GM20431 (cell line): ENCODE data around the gene CLASP1.

Experiments
- in situ Hi-C: fragments of 300-500 bp; cut with MseI, MboI; formaldehyde crosslinking; loops from one replicate; pipeline ENCODE4 v1.15.0; 2020; ENCODE audit warnings: low sequenced_read_pairs; ENCODE audit not compliant: unreplicated experiment

The CLASP1 gene

DNA sequence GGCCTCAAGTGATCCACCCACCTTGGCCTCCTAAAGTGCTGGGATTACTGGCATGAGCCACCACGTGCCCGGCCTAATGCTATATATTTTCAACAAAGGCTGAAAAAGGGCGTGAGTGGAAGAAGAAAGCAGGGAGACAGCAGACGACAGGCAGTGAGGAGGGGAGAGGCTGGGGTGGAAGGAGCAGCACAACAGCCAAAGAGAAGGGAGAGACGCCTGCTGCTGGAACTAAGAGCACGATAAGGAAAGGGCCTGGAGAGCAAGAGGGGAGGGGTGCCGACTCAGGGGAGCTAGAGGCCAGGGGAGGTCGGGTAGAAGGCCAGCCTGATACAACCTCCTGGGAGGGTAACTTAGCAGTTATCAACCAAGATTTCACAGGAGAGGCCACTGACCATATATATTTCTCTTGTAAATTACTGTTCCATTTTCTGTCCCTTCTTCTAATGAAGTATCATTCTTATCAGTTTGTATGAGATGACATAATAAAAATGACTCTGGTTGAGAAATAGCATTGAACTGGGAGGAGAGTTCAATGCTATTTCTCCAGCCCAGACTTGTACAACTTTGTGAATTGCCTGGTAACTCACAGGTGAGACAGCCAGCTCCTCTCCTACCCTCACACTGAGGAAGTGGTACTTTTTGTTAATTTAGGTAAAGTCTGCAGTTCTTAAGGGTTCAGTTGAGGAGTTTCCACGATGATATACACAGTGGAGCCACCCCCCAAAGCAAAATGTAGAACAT lies 124.4 kb downstream of the CLASP1 start:
- in situ Hi-C loops = loop anchor here (10.0 to 25.0 kb wide), 2 partner anchors 112 to 200 kb away; partner anchors contain the start of gene CLASP1

DNA sequence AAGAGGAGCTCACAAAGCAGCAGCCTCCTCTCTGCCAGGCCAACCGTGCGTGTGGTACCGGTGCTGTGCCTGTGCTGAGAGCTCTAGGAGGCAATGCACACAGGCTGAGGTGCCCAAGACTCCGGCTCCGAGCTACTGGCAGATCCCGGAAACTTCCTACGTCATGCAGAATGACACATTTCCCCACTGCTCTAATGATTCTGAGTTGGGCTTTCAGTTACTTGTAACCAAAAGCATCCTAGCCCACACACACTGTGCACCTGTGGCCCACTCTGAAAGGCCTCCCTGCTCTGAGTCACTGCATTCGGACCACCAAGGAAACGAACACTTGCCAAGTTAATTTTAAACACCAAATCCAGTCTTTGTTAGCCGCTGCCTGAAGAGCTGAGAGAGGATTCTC lies 127.9 kb downstream of the CLASP1 start:
- in situ Hi-C loops = loop anchor here (10.0 kb wide), 1 partner anchor 203 kb away; no protein-coding TSS in a partner anchor

DNA sequence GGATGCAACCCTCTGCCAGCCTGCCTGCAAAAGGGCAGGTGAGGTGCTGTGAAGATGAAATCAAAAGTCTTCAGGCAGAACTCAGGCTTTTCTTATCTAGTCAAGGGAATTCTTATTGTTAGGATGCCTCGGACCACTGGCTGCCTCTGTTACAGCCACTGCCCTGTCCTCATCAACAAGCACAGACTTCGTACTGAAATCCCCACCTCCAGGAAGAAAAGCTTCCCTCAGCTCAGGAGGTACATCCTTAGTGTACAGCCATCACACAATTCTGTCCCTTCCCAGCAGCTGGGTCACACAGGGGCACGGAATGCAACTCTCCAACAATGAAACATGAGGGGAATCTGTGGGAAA lies 128.6 kb downstream of the CLASP1 start:
- in situ Hi-C loops = loop anchor here (10.0 kb wide), 1 partner anchor 204 kb away; no protein-coding TSS in a partner anchor

DNA sequence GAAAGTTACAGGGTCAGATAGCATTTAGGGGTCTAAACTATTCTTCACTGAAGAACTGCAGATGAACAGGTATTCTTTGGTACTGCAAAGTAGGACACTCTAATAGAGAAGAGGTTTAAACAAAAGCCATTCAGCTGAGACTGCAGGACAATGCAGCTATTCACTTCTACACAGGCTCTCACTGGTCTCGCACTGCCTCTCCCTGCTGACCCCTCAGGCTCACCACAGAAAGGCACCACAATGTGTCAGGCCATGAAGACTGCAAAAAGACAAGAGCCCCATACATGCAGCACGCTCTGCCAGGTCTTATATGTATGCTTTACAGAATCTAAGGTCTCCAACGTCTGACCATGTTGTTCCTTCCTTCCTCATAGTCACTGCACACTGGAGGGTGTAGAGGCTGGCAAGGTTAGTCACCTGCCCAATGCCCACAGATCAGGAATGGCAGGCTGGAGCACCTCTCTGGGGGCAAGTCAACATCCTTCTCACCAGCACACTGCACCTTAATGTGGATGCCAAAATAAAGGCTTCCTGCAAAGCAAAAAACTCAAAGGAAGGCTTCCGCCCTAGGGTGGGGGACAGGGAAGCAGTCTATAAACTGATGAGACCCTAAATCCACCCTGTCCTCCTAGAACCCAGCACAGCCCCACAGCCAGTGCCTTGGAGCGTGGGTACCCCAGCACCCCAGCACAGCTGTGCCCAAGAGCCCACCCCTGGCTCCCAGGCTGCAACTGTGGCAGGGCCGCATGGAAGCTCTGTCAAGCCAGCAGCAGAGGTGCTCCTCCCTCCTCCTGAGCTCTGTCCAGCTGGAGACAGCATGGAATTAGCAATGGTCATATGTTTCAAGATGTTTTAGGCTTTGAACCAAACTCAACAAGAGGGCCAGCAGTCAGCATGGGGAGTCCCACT lies 129.3 kb downstream of the CLASP1 start:
- in situ Hi-C loops = loop anchor here (10.0 kb wide), 1 partner anchor 205 kb away; no protein-coding TSS in a partner anchor

DNA sequence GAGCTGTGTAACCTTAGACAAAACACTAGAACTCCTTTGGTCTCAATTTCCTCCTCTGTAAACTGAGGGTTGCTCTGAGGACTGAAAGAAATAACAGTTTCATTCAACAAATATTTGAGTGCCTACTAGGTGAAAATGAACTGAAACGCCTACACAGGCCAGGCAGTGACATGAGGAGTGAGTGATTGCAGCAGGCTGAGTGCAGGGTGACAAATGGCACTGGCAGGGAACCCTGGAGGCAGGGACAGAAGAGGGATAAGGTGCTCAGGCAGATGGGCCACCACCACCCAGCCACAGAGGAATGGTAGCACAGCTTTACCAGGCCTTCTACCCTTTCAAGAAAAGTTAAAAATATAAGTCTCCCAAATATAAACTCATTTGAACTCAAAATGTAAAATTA lies 130.1 kb downstream of the CLASP1 start:
- in situ Hi-C loops = no loop called here

DNA sequence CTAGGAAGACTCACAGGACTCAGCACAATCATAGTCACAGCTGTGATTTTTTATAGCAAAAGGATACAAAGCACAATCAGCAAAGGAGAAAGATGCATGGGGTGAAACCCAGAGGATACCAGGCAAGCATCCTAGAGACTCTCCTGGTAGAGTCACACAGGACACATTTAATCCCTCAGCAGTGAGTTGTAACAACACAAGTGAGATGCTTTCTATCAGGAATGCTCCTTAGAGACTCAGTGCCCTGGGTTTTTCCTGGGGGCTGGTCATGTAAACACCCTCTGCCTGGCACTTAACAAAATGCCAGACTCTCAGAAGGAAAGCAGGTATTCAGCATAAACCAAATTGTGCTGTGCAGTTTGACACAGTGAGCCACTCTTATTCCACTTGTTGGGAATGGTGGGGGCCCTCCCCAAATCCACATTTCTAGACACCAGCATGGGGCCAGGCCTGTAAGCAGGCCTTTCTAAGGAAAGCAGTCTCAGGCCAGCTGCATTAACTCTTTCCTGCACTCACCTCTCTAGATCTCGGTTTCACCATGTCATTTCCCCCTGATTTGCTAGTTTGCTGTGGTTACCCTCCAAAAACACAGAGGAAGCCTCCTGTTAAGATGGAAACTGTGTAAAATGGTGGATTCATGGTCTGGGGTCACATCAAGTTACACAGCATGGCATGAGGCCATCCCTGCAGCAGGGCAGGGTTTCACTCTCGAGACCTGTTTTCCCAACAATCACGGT lies 135.5 kb downstream of the CLASP1 start:
- in situ Hi-C loops = no loop called here

DNA sequence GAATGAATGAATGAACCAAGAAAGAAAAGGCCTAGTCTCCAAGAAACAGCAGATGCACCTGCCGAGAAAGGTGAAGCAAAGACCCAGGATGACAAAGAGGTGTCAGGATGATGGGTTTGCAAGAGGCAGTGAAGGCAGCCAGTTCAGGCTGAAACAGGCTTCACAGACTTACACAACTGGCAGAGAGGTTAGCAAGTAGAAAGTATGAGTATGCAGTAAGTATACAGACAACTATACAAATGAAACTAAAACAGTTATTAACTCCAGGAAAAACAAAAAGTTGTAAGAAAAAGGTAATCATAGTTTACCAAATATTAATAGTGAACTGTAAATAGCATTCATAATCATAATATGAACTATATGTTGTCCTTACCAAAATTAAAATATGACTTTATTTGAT lies 138.4 kb downstream of the CLASP1 start:
- in situ Hi-C loops = no loop called here

DNA sequence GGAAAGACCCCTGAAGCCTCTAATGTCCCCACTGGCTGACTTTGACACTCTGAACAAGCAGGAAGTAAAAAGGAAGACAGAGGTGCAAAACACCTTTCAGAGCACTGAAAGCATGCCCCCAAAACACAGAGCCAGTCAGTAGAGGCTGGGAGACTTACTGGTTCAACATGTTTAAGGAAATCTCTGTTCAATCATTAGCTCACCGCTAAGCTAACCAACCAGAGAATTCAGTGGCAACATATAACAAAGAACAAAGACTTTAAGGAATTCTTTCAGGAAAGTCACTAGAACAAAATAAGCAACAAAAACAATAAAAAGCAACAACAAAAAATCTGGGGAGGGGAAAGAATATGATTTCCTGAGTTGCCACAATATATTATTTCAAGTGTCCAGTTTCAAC lies 142.6 kb downstream of the CLASP1 start:
- in situ Hi-C loops = no loop called here

DNA sequence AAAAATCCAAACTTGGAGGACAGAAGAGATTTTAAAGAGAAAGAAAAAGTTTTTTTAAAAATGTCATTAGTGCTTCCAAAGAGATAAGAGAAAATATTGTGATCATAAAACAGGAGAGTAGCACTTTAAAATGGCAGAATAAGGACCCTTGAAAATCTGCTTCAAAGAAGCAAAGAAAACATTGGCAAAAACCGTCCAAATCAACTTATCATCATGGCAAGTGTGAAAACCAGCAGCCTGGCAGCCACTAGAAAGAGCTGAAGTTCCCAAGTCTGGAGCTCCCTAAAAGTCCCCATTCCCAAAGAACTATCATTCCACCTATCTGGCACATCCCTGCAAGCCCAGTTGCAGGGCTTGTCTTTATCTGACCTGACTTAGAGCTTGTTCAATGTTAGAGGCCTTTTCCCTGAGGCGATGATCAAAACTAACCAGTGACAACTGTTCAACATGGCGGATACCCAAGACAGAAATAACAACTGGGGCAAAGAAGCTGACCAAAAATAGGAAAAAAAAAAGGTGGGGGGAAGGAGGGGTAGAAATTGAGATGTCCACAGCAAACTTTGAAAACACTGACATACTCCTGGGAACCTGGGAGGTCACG lies 143.2 kb downstream of the CLASP1 start:
- in situ Hi-C loops = no loop called here

DNA sequence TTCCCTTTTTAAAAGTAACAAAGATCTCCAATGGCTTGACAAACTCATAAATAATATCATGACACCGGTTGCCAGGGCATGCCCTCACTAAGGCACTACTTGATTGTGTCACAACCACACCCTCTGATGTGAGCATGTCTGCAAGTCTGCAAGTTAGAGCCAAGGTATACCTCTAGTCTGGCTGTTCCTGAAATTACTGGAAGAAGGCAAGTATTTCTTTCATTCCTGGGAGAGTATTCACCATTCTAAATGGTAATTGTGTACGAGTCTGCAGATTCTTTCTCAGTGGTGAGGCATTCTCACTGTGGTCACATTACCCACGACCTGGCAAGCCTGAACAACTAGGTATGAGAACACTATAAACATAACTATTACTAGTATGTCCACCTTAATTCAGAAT lies 144.3 kb downstream of the CLASP1 start:
- in situ Hi-C loops = no loop called here

DNA sequence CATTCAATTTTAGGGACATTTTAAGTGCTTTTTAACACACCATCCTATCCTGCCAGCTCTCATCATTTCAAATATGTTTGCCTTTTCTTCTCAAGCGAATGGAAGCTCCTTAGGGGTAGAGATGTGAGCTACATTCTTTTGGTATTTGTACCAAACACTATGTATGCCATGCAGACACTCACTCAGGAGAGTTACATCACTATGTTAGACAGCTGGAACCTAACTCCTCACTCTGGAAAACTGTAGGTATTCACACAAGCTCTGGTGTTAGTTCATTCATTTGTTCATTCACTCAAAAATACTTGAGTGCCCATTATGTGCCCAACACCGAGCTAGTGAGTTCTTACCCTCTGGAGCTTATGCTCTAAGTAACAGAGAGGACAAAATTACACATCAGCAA lies 144.9 kb downstream of the CLASP1 start:
- in situ Hi-C loops = no loop called here

DNA sequence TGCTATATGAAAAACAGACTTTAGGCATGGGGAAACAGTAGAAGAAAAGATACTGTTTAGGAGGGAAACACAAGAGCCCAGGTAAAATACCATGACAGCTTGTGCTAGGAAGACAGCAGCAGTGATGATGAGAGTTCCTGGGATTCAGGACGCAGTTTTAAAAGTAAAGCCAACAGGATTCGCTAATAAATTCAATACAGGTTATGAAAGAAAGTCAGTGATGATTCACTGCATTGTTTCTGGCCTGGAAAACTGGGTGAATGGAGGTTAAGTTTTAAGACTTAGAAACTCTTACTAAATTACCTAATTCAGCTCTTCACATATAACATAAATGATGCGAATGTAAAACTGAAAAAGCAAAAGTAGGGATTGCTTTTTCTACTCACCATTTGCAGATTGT lies 146.5 kb downstream of the CLASP1 start:
- in situ Hi-C loops = no loop called here

DNA sequence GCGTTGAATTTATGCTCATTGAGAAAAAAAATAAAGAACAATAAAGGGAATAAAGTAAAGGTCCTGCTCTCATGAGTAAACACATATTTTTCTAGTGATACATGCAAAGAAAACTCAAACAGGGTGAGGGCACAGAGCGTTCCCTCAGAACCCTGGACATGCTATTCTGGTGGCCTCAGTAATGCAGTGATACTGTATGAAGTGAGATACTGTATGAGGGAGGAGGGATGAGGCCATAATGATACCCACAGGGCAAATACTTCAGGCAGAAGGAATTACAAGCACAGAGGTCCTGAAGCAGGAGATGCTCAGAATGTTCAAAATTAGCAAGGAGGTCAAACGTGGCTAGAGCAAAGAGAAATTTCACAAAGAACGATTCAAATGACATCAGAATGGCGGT lies 147.0 kb downstream of the CLASP1 start:
- in situ Hi-C loops = no loop called here

DNA sequence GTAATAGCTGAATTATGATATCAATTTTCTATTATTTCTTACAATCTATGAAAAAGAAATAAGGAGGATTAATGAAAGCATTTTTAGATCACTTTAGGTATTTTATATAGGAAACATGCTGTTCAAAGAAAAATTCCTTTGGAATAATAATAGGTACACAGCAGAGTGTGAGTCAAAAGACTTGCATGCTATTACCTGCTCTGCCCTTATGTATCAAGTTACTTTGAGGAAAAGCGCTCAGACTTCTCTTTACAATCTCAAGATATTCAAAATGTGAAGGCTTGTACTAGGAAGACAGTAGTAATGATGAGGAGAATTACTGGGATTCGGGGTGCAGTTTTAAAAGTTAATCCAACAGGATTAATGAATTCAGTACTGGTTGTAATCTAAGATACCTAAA lies 147.7 kb downstream of the CLASP1 start:
- in situ Hi-C loops = no loop called here

DNA sequence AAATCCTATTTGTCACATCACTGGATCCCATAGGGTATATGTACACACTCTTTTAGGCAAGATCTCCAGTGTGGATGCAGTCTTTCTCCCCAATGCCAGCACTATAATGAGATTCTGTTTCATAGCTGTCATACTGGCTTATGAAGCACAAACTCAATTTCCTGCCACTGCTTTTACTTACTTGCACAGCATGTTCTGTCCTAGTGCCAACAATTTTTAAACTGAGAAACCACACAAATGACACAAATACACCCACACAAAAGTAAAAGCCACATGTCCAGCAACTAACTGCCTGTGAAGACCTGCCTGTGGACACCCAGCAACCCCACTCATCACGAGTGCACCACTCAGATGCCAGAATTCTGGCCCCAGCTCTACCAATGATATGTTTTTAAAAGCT lies 148.2 kb downstream of the CLASP1 start:
- in situ Hi-C loops = no loop called here

DNA sequence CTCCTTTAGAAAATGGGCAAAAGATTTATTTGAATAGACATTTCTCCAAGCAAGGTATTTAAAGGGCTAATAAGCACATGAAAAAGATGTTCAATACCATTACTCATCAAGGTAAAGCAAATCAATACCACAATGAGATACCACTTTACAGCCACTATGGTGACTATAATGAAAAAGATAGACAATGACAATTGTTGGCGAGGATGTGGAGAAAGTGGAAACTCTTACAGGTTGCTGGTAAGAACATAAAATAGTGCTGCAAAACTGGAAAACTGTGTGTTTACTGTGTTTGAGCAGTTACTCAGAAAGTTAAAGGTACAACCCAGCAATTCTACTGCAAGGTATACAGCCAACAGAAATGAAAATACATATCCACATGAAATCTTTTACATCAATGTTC lies 150.5 kb downstream of the CLASP1 start:
- in situ Hi-C loops = no loop called here

DNA sequence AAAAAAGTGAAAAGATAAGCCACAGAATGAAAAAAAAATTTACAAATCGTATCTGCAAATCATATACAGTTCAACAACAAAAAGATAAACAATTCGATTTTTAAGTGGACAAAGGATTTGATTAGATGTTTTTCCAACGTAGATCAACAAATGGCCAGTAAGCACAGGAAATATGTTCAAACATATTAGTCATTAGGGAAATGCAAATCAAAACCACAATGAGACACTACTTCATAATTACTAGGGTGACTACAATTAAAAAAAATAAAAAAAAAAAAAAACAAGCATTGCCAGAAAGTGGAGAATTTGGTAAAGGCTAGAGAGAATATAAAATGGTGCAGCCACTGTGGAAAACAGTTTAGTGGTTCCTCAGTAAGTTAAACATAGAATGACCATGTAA lies 156.9 kb downstream of the CLASP1 start:
- in situ Hi-C loops = no loop called here

DNA sequence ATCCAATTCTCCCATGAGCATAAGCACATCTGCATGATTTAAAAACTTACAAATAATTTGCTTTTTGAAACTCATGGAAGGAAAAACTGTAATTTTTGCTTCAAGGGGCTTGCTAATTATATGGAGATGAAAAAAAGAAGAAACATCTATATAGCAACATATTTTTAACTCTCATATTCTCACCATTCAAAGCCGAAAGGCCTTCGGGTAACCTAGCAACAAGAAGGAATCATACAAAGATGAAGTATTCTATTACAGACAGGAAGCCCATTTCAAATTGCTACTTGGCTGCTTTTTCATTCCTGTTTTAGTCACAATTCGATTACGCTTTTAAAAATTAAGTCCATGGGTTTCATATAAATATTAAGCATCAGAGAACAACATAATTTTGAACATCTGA lies 157.7 kb downstream of the CLASP1 start:
- in situ Hi-C loops = no loop called here

DNA sequence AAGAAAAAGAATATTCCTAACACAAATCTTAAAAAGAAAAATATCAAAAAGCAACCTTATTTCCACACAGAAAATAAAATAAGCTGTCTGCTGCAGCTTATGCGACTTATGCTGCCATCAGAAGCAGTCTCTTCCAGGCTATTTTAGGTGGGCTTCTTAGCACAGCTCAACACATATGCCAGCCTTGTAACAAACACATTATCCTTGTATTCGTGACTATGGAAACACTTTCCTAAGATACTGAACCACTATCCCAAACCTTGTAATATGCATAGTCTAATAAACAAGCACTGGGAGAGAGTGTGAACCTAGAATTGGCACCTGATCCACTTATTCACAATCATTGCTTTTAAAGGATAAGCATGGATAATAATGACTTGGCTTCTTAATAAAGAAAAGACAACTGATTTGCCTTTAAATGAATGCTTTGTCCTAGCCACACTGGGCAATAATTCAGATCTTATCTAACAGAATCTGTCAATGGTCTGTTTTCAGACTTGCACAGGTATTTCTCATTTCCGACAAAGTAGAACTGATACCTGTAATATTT lies 158.6 kb downstream of the CLASP1 start:
- in situ Hi-C loops = no loop called here
